CD4-positive, alpha-beta memory T cell (primary cell): Measurements from ENCODE around the gene CIDEA. TPM values are rescaled to one million over a fixed set of nuclear protein-coding genes. Genes with fewer than 3 reads are reported as not detected.
"Not testable (repeated sequence)": the region's sequence is repeated elsewhere in the genome, so short reads cannot be mapped to it uniquely, and the experiment has no call there.

ENCODE experiments used
- CTCF ChIA-PET: fragments of 350-600 bp; sonication (Branson Sonifier 250); formaldehyde crosslinking; loops from one replicate; lab custom pipeline; 2021; ENCODE audit warnings: inconsistent platforms; ENCODE audit not compliant: partially characterized antibody; lab: Charles Lee
- POLR2A ChIA-PET: fragments of 350-600 bp; sonication (Branson Sonifier 250); formaldehyde crosslinking; loops from one replicate; lab custom pipeline; 2021; ENCODE audit not compliant: partially characterized antibody; lab: Charles Lee
- DNase-seq, 5 donors: peaks; one replicate each; pipeline versions ENCODE4 v3.0.0 to v3.0.0-alpha.2; 2020 to 2022; ENCODE audit warnings: mixed read lengths in 1 of 5
- H3K27ac ChIP-seq: one replicate; pipeline ENCODE4 v1.7.0; 2013; ENCODE audit warnings: low read depth, low read length
- H3K27me3 ChIP-seq: 2 replicates; pipeline ENCODE4 v1.7.0; 2013; ENCODE audit warnings: mild to moderate bottlenecking, low read length, moderate library complexity; ENCODE audit not compliant: insufficient read depth
- H3K36me3 ChIP-seq: 2 replicates; pipeline ENCODE4 v1.7.0; 2013; ENCODE audit warnings: mild to moderate bottlenecking, low read length, moderate library complexity; ENCODE audit not compliant: insufficient read depth
- H3K4me1 ChIP-seq: 2 replicates; pipeline ENCODE4 v1.7.0; 2013; ENCODE audit warnings: mild to moderate bottlenecking, low read length, moderate library complexity; ENCODE audit not compliant: insufficient read depth
- H3K4me3 ChIP-seq, 2 donors: one replicate each; pipeline ENCODE4 v1.7.0; 2013; ENCODE audit warnings: low read length in 2 of 2, mild to moderate bottlenecking in 1 of 2
- H3K9me3 ChIP-seq, 2 donors: one replicate each; pipeline ENCODE4 v1.7.0; 2013; ENCODE audit warnings: low read length in 2 of 2, control low read depth in 1 of 2; ENCODE audit not compliant: control insufficient read depth in 1 of 2
- H3K27ac Mint-ChIP-seq, 7 donors: one replicate each; pipeline ENCODE4 v1.8.0; 2020 to 2021; ENCODE audit warnings: mixed read lengths in 7 of 7, mild to moderate bottlenecking in 6 of 7, inconsistent platforms in 3 of 7, moderate library complexity in 3 of 7
- H3K27me3 Mint-ChIP-seq, 2 donors: one replicate each; pipeline ENCODE4 v1.8.0; 2020 to 2021; ENCODE audit warnings: mixed read lengths in 2 of 2
- H3K36me3 Mint-ChIP-seq, 2 donors: one replicate each; pipeline ENCODE4 v1.8.0; 2020 to 2021; ENCODE audit warnings: mixed read lengths in 2 of 2, inconsistent platforms in 1 of 2, mild to moderate bottlenecking in 1 of 2
- H3K4me1 Mint-ChIP-seq, 4 donors: one replicate each; pipeline ENCODE4 v1.8.0; 2020 to 2021; ENCODE audit warnings: mixed read lengths in 4 of 4, mild to moderate bottlenecking in 1 of 4
- H3K4me3 Mint-ChIP-seq, 8 donors: one replicate each; pipeline ENCODE4 v1.8.0; 2020 to 2021; ENCODE audit warnings: mixed read lengths in 8 of 8, mild to moderate bottlenecking in 7 of 8, moderate library complexity in 6 of 8, inconsistent platforms in 3 of 8
- H3K9me3 Mint-ChIP-seq, 8 donors: one replicate each; pipeline ENCODE4 v1.8.0; 2020 to 2021; ENCODE audit warnings: mixed read lengths in 8 of 8, mild to moderate bottlenecking in 5 of 8, inconsistent platforms in 3 of 8, moderate library complexity in 1 of 8
- intact Hi-C: fragments of 100-400 bp; cut with micrococcal nuclease; formaldehyde crosslinking; loops from one replicate; pipeline ENCODE4 v1.15.1; 2023
- polyA plus RNA-seq, 2 donors: library from polyadenylated mRNA; unstranded; fragments of 300-500 nt; fragmentation: Illumina TruSeq; gene quantifications; one replicate each; pipeline ENCODE4 v1.2.3, GENCODE V29; 2021
- total RNA-seq, 2 experiments: library from RNA; stranded (reverse); gene quantifications; one replicate each; pipeline ENCODE4 v1.2.3, GENCODE V29; 2021

CIDEA gene
- total and polyA plus RNA-seq, 4 experiments from 2014 or later = not detected

GRCh38 chr18:12223326-12223725, 30.8 kb upstream of the CIDEA start:
- H3K9me3 Mint-ChIP-seq = not testable (repeated sequence)

GRCh38 chr18:12226807-12227206, 27.4 kb upstream of the CIDEA start:
- H3K36me3 Mint-ChIP-seq, H3K27ac Mint-ChIP-seq, H3K4me3 ChIP-seq, H3K9me3 Mint-ChIP-seq, H3K4me3 Mint-ChIP-seq, H3K27me3 Mint-ChIP-seq, intact Hi-C loops, H3K27ac ChIP-seq, H3K9me3 ChIP-seq, H3K4me1 Mint-ChIP-seq, CTCF ChIA-PET, DNase-seq, H3K27me3 ChIP-seq, POLR2A ChIA-PET, H3K36me3 ChIP-seq, H3K4me1 ChIP-seq: not testable (repeated sequence)

More at GRCh38 chr18:12223326-12223725, 30.8 kb upstream of the CIDEA start:
- H3K27me3 Mint-ChIP-seq, CTCF ChIA-PET, H3K36me3 ChIP-seq, H3K27me3 ChIP-seq, H3K36me3 Mint-ChIP-seq, POLR2A ChIA-PET, H3K27ac ChIP-seq, H3K4me1 ChIP-seq, H3K9me3 ChIP-seq, H3K4me3 ChIP-seq, H3K4me3 Mint-ChIP-seq, DNase-seq, H3K27ac Mint-ChIP-seq, intact Hi-C loops, H3K4me1 Mint-ChIP-seq: not testable (repeated sequence)

- H3K27me3 ChIP-seq, CTCF ChIA-PET, H3K4me1 Mint-ChIP-seq, H3K27ac Mint-ChIP-seq, POLR2A ChIA-PET, DNase-seq, intact Hi-C loops, H3K36me3 ChIP-seq, H3K4me3 ChIP-seq, H3K36me3 Mint-ChIP-seq, H3K27me3 Mint-ChIP-seq, H3K9me3 ChIP-seq, H3K4me3 Mint-ChIP-seq, H3K9me3 Mint-ChIP-seq, H3K27ac ChIP-seq, H3K4me1 ChIP-seq: not testable (repeated sequence)
These were observed 26.6 kb upstream of the CIDEA start for GRCh38 chr18:12227399-12228186.

GRCh38 chr18:12228308-12228707, 25.9 kb upstream of the CIDEA start:
- H3K9me3 Mint-ChIP-seq, POLR2A ChIA-PET, intact Hi-C loops, H3K4me3 ChIP-seq, H3K27me3 ChIP-seq, H3K4me1 Mint-ChIP-seq, H3K27ac ChIP-seq, DNase-seq, H3K36me3 Mint-ChIP-seq, H3K4me1 ChIP-seq, H3K27me3 Mint-ChIP-seq, CTCF ChIA-PET, H3K9me3 ChIP-seq, H3K36me3 ChIP-seq, H3K4me3 Mint-ChIP-seq: not testable (repeated sequence)
- peak overlapping the region in 1 of 7 donors; percentile 4 for H3K27ac Mint-ChIP-seq

GRCh38 chr18:12230561-12230960, 23.6 kb upstream of the CIDEA start:
- DNase-seq, H3K4me1 ChIP-seq, H3K27ac ChIP-seq, H3K9me3 Mint-ChIP-seq, H3K27me3 ChIP-seq, POLR2A ChIA-PET, H3K36me3 Mint-ChIP-seq, H3K36me3 ChIP-seq, H3K27ac Mint-ChIP-seq, H3K4me3 ChIP-seq, H3K4me1 Mint-ChIP-seq, H3K4me3 Mint-ChIP-seq, CTCF ChIA-PET, intact Hi-C loops, H3K9me3 ChIP-seq: not testable (repeated sequence)
- H3K27me3 Mint-ChIP-seq = peaks cover 5 to 15% of the 10 kb centered on the region in 2 donors

- intact Hi-C loops = no loop called here
- H3K4me3 Mint-ChIP-seq = no peak overlapping the region
- CTCF ChIA-PET = no interaction called here
These were observed 22.9 kb upstream of the CIDEA start for GRCh38 chr18:12231040-12231882.

GRCh38 chr18:12231986-12232385, 22.2 kb upstream of the CIDEA start:
- Histone ChIP-seq H3K9me3 (no peaks in the 10 kb centered on the region), H3K27ac (no peak overlapping the region), H3K4me3 (no peak overlapping the region), H3K36me3 (no peaks in the 10 kb centered on the region), H3K4me1 (no peaks in the 10 kb centered on the region), H3K27me3 (no peaks in the 10 kb centered on the region)
- ChIA-PET POLR2A (no interaction called here), CTCF (no interaction called here)
- no peak for DNase-seq
- H3K36me3 Mint-ChIP-seq = no peaks in the 10 kb centered on the region
- peaks cover 7 to 17% of the 10 kb centered on the region in 2 donors for H3K27me3 Mint-ChIP-seq
- no peaks in the 10 kb centered on the region for H3K4me1 Mint-ChIP-seq
- no peak overlapping the region for H3K4me3 Mint-ChIP-seq
- intact Hi-C loops = no loop called here
- H3K27ac Mint-ChIP-seq = no peak overlapping the region
- H3K9me3 Mint-ChIP-seq = peaks cover 0 to 6% (median under 1%) of the 10 kb centered on the region in 8 donors

More at GRCh38 chr18:12231040-12231882, 22.9 kb upstream of the CIDEA start:
- H3K4me1 ChIP-seq = no peaks in the 10 kb centered on the region
- POLR2A ChIA-PET = no interaction called here
- H3K27me3 ChIP-seq = no peaks in the 10 kb centered on the region
- H3K36me3 ChIP-seq = no peaks in the 10 kb centered on the region
- no peaks in the 10 kb centered on the region for H3K9me3 ChIP-seq
- Mint-ChIP-seq H3K27me3 (peaks cover 5 to 17% of the 10 kb centered on the region in 2 donors), H3K4me1 (no peaks in the 10 kb centered on the region), H3K36me3 (no peaks in the 10 kb centered on the region), H3K9me3 (peaks cover 0 to 6% (median under 1%) of the 10 kb centered on the region in 8 donors), H3K27ac (no peak overlapping the region)
- H3K4me3 ChIP-seq = no peak overlapping the region
- H3K27ac ChIP-seq = no peak overlapping the region
- no peak for DNase-seq
